HG03575 (cell line): ENCODE results near the gene APBA2.
"Not testable (repeated sequence)": the region's sequence is repeated elsewhere in the genome, so short reads cannot be mapped to it uniquely, and the experiment has no call there.

Experiments used
- ATAC-seq: cut with Tn5 transposase; IDR thresholded peaks from one replicate; pipeline ENCODE4 v1.9.1; 2021; ENCODE audit not compliant: unreplicated experiment, insufficient number of reproducible peaks, low FRiP score; ENCODE audit errors: extremely low read depth

Gene APBA2

DNA sequence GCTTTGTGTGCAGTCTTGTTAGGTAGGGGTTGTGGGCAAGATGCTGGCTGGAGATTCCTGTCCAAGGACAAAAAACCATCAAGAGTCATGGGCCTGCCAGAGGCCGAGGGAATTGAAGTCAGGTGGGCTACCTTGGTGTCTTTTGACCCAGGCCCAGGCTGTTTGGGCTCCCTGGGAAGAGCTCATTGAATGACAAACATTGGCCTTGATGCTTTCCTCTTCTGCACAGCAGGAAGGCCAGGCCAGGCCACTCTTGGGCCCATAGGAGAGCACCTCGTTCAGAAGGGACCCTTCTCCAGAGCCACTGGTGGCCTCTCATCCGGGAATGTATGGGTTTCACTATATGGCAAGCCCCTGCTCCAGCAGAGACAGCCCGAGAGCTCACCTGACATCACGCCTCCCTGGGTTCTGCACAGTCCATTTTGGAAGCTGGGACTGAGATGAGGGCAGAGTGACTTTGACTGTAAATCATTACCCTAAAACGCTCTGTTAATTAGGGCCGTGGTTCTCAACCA is 214.8 kb downstream of the APBA2 start:
- ATAC-seq: no peak

DNA sequence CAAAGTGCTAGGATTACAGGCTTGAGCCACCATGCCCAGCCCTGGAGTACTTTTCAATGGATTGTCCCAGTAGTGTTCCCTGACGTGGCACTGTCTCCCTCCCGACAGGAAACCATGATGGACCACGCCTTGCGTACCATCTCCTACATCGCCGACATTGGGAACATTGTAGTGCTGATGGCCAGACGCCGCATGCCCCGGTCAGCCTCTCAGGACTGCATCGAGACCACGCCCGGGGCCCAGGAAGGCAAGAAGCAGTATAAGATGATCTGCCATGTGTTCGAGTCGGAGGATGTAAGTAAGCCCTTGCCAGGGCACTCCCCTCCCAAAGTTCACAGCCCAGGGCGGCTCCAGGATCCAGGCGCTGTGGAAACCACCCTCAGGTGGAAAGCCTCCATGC is 215.7 kb downstream of the APBA2 start:
- ATAC-seq: no peak

DNA sequence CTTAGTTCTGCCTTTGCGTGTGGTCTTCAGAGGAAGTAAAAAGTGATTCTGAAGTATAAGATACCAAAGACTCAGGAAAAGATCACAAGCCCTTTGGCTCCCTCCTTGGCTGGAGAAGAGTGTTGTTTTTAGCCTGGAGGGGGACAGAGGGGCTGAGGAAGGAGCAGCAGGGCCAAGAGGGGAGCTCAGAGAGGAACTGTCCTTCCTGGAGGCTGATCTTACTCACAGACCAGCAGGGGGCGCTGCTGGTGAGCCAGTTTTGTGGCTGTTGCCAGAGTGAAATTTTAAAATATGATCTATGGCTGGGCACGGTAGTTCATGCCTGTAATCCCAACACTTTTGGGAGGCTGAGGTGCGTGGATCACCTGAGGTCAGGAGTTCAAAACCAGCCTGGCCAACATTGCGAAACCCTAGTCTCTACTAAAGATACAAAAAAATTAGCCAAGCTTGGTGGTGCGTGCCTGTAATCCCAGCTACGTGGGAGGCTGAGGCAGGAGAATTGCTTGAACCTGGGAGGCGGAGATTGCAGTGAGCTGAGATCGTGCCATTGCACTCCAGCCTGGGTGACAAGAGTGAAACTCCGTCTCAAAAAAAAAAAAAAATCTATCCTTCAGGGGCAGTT is 216.5 kb downstream of the APBA2 start:
- ATAC-seq: not testable (repeated sequence)

DNA sequence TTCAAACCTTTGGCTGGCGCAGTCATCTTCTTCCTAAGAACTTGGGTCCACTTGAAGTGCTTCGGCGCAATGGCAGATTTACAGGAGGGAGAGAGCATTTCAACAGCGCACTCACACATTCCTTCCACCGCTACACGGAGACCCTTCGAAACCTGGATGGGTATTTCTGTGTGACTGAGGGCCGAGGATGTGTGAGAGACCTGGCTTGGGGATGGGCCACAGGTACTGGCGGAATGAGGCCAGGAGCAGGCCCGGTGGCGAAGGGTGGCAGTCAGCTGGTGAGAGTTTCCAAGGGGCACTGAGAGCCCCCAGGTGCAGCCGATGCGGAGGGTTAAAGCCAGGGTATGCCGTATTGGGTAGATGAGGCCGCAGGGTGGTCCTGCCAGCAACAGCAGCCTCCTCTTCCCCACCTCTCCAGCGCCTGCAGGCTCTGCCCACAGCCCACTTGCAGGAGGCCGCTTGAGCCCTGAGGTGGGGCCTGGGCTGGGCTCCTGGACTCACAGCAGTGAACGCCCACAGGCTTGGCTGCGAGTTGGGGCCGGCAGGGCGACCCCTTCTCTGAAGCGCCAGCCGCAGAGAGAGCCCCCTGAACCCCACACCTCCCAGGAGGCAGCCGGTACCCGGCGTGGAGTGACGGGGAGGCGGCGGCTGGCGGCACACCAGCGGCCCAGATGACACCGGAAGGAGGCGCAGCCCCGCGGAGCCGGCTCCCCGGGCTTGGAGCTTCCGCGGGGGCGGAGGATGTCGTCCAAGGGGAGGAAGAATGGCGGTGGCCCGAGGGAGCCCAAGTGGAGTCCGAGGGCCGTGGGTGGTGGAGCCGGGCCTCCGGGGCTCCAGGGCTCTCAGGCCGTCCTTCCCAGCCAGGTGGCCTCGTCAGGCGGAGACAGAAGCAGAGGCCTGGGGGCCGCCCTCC is 217.4 kb downstream of the APBA2 start:
- ATAC-seq: no peak

DNA sequence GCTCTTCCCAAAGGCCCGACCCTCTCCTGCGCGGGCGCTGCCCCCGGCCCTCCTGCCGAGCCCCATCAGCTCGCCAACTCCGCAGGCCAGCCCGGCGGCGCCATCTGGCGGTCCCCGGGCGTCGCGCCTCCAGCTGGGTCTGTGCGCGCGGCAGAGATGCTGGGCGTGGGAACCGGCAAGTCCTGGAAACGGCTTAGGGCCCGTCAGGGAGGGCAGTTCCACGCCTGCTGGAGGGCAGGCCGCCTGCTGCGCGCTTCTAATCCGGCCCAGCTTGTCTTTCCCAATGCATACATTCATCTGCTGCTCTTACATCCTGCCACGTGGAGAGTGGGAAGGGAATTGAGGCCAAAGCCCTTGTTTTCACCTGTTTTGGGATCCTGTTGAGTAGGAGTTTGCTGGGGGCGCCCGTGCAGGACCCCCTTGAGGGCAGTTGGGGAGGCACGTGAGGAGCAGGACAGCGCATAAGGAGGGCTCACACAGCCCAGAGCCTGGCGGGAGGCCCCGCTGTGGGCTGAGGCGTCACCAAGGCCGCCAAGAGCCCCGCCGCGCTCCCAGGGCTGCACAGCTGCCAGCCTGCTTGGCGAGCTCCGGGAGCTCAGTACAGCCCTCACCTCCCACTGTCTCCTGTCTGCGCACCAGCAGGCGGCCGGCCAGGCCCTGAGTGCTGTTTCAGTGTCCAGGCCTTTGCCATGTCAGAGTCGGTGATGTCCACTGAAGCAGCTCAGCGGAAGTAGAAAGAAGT is 218.2 kb downstream of the APBA2 start:
- ATAC-seq: no peak

DNA sequence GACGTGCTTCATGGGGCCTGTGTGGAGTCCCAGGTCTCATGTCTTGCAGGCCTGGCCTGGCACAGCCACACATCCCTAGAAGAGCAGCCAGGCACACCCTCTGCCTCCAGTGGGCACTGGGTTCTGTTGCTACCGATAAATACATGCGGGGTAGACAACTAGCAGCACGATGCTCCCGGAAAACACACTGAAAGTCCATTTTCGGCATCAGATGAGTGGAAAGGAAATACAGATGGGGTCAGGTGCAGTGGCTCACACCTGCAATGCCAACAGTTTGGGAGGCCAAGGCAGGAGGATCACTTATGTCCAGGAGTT is 218.7 kb downstream of the APBA2 start:
- no peak for ATAC-seq

DNA sequence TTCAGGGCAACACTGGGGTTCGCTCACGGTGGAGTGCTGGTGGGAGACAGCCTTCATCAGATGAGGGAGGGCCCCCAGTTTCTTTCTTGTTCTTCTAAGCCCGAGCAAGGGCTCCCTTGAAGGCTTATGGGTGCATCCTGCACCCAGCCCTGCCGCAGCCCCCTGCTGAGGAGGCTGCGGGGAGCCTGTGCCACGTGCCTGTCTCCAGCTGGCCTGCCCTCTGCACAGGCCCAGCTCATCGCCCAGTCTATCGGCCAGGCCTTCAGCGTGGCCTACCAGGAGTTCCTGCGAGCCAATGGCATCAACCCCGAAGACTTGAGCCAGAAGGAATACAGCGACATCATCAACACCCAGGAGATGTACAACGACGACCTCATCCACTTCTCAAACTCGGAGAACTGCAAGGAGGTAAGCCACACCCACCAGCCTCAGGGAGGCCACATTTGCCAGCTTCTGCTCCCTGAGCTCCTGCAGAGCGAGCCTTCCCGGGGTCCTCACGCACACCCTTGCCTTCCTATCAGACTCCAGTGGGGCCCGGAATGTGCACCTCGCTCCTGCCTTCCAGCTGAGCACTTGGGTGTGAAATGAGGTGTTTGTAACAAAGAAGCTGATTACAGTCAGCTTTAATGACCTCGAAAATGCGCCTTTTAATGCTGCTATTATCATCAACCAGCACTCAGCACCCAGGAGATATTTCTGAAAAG is 219.5 kb downstream of the APBA2 start:
- ATAC-seq: no peak

DNA sequence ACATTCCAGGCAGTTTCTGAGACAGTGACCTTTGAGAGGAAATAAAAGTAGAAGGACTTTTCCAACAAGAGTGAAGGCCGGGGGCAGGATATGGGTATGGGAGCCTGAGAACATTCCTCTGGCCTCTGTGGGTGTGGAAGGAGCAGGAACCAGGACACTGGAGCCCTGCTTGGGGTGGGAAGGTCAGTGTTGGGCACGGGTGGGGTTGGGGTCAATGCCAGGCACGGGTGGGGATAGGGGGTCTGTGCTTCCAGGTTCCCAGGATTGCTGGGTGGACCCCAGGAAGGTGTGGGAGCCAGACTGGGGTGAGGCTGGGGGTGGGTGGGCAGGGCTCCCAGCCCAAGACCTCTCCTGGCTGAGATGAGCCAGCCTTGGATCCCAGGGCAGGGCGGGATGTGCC is 220.3 kb downstream of the APBA2 start:
- no peak for ATAC-seq

DNA sequence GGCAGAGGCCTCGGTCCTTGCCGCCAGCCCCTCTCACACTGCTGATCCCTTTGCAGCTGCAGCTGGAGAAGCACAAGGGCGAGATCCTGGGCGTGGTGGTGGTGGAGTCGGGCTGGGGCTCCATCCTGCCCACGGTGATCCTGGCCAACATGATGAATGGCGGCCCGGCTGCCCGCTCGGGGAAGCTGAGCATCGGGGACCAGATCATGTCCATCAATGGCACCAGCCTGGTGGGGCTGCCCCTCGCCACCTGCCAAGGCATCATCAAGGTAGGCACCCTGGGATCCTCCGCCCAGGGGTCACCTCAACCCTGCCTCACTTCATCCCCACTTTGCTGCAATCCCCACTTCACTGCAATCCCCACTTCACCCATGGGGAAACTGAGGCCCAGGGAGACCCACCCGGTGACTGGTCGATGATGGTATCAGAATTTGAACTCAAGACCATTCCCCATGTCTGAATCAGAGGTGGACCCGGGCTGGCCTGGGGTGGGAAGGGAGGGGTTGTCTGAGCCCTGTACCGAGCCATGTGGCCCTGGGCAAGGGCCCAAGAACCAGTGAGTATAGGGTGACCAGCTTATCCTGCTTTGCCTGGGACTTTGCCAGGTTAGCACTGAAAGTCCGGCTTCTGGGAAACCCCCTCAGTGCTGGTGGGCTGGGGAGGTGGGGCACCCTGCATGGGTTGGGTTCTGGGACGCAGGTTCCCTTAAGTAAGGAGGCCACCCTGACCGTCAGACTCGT is 220.9 kb downstream of the APBA2 start:
- no peak for ATAC-seq

DNA sequence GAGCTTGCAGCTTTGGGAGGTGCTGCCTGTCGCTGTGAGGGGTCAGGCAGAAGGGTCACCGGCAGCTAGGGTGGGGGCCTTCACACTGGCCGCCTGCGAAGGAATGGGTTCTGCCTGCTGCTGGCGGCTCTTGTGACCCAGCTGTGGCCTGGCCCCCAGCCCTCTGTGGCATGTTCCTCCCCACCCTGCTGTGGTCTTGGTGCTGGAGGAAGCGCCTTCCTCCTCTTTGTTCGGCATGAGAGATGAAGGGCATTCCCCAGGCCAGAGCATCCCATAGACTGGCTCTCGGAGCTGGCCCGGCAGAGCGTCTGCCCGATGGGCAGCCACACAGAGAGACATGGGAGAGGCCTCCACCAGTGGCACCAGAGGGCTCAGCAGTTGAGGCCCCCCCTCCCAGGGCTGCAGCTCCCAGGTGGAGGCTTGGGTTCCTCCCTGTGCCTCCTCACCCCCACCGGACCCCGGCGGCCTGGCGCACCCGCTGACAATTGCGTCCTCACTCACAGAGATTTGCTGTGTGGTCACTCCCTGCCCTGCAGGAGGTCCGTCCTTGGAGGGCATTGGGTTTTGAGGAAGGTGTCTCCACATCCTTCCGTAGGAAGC is 221.6 kb downstream of the APBA2 start:
- no peak for ATAC-seq

DNA sequence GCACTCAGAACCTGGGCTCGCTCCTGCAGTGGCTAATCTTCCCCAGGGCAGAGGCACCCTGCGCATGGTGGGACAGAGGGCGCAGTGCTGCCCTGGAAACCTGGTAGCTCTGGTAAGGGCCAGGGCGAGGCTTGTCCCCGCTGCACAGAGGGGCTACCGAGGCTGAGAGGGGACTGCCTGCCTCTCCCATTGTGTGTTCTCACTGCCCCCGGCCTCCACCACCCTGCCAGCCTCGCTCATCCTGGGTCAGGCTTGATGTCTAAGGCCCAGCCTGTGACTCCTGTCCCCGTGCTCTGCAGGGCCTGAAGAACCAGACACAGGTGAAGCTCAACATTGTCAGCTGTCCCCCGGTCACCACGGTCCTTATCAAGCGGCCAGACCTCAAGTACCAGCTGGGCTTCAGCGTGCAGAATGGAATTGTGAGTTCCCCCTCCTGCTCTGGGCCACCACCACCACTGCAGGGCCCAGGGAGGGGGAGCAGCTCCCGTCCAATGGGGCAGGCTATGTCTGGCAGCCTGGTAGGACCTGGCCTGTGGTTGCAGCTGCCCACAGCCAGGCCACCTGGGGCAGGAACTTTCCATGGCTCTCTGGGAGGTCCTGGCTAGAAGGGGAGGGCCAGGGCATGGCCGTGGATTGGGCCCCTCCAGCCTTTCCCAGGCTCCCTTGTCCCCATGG is 222.3 kb downstream of the APBA2 start:
- no peak for ATAC-seq

DNA sequence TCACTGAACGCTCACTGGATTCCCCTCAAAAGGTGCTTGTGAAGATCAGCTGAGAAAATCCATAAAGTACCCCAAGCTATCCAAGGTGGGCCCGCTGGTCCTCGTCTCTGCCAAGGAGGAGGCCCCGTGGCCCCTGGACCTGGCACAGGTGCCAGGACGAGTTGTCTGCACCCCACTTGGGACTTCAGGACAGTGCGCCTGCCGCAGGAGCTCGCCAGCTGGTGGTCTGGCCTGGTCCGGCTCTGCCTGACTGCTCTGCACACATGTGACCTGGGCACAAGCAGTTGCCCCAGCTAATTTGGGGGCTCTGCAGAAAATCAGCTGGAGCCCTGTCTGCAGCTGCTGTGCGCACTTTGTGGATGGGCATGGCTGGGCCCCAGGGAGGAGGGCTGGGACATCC is 224.0 kb downstream of the APBA2 start:
- no peak for ATAC-seq

DNA sequence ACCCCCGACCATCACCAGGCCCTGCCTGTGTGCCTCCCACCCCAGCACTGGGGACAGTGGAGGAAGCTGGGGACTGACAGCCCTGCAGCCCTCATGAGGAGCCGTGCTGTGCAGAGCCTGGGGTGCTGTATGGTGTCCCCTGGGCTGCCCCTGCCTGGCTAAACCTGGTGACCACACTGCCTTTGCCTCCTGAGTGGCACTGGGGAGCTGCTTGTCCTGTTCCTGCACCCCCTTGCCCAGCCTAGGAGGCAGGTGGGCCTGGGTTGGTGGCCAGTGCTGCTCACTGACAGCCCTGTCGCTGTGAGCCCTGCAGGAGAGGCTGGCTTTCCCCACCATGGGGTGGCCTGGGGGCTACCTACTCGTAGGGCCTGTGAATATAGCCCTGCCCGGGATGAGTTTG is 224.4 kb downstream of the APBA2 start:
- ATAC-seq: no peak

DNA sequence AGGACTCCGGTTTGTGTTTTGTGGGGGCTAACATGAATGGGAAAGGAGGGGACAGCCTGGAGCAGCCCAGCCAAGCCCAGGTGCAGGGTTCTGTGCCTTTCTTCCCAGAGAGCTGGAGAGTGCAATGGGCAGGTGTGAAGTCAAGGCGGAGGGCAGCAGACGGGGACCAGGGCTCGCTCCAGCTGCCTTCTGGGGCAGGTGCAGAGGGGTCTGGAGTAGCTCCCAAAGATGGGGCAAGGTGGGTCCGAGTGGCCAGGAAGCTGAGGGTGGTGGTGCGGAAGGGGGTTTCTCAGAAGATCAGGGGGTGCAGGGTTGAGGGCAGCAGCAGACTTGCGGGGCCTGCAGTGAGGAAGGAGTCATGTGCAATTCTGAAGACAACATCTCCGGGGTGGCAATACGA is 225.0 kb downstream of the APBA2 start:
- ATAC-seq: no peak

DNA sequence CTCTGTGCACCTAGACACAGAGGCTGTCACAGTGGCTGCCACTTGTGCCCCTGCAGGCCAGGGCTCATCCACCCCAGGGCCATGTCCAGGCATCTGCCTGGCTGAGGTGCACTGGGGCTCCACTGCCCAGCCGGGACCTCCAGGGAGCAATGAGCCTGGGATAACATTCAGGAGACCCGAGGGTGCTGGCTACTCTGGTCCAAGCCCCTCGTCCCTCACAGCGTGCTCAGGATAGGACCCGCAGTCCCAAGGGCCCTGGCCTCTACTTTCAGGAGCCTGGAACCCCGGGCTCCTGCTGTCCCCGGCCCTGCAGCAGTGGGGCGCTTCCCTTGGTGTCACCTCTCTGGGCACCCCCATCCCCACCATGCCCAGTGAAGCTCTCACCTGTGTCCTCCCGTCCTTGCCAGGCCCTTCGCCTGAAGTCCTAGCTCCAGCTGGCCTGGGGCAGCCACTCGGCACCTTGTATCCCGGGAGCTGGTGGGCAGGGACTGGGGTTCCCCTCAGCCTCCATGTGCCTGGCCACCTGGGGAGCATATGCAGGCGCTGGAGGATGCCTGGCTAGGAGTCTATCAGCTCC is 226.0 kb downstream of the APBA2 start:
- ATAC-seq: no peak

DNA sequence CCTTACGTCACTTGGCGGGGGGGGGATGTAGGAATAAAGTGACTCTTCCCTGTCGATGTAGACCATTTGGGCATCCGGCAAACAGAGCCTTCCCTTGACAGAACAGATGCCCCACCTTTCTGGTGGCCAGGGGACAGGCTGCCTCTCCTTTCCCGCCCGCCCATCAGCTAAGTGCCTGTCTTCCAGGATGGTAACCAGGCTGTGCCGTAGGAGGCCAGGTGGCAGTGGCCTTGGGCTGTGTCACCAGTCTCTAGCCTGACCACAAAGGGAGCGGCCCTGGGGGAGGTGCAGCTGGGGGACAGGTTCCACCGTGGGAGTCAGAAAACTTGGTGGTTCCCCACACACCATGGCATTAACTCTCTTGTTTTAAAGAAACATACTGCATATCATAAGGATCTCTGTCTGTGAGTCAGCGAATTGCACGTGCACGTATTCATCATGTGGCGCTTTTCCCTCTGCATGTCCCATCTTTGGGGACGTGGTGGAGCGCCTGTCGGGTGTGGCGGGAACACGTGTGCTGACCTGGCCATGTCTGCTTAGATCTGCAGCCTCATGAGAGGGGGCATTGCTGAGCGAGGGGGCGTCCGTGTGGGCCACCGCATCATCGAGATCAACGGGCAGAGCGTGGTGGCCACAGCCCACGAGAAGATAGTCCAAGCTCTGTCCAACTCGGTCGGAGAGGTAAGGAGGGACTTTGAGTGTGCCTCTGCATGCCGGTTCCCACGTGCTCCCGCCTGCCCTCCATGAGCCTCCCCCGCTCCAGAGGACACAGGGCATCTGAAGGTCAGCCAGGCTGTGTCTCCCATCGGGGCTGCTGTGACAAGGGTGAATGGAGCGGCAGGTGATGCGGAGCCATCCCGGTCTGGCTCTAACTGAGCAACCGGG is 227.8 kb downstream of the APBA2 start:
- ATAC-seq: no peak
